NCI-H69 (cell line): ENCODE results near the gene ADAMTSL2.

ENCODE experiments used
- DNase-seq: peaks from one replicate; lab custom pipeline; 2025; lab: John Stamatoyannopoulos, UW

ADAMTSL2 gene

DNA sequence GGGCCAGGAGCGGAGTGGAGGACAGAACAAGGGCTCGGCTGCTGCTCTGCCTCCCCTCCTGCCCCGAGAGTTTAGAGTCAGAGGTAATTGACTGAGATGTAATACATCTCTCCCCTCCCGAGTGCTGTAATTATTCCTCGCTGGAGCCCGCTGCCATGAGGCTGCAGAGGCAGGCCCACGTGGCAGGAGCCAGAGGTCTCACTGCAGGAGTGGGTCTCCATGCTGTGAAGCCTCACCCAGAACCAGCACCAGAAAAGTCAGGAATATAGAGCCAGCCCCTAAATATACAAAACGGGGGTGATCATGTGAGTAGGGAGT lies 72.2 kb downstream of the ADAMTSL2 start:
- DNase-seq, result peak; percentile 71

DNA sequence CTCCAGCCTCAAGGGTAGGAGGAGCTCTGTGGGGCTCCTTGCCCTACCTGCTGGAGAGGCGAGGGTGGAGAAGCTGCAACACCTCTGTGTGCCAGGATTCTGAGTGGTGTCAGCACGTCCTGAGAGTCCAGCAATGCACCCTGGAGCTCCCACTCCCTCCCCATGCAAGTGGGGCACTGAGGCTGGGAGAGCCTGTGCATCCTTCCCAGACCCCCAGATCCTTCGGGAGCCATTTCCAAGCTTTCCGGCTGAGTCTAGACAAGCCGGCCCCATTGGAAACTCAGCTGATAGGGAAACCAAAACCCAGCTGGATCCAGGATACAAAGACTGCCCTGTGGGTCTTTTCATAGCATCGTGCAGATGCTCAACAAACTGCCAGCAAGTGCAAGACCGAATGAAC lies 72.9 kb downstream of the ADAMTSL2 start:
- DNase-seq, result no peak

DNA sequence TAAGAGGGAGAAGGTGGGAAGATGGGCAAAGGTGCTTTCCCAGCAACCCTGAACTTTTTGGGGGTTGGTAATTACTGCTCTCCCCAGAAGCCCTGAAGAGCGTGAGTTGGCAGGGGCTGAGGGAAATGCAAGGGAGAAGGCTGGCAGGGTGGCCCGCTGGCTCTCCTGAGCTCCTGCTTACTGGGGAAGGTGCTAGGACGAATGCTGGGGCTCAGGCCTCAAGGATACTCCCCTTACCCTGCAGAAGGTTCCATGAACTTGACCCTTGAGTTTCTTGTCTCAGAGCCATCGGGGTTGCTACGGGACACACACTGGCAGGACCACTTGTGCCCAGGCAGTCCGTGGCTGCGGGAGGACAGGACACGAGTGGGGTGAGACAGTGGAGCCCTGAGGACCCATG lies 73.5 kb downstream of the ADAMTSL2 start:
- no peak for DNase-seq

DNA sequence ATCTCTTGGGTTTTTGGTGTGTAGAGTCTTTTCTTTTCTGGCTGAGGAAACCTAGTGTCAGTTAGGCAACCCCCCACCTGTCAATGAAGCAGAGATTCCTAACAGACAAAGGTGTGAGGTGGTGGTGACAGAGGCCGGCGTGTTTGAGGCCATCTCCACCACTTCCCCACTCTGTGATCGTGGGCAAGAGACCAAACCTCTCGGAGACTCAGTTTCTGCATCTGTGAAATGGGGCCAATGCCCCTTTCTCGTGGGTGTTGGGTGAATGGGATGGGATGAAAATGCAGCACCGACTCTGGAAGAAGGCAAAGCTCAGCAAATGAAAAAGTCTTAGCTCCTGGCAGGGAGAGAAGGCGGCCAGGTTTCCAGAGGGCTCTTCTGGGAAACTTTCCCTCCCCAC lies 73.9 kb downstream of the ADAMTSL2 start:
- DNase-seq, result no peak

DNA sequence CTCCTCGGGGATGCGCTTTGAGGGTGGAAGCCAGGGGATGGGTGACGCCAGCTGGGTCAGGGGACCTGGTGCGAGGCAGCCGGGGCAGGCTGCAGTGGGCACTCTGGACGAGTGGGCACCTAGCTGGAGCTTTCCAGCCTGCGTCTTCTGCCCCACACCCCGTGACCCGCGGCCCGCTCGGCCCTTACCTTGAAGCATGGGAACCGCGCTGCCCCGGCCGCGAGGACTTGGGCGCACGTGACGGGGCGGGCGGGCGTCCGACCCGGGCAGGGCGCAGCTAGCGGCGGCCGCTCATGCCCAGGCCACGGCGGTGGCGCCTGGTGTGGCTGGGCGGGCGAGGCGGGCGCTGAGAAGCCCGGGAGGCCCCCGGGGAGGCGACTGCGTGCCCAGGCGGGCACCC lies 74.4 kb downstream of the ADAMTSL2 start:
- no peak for DNase-seq

DNA sequence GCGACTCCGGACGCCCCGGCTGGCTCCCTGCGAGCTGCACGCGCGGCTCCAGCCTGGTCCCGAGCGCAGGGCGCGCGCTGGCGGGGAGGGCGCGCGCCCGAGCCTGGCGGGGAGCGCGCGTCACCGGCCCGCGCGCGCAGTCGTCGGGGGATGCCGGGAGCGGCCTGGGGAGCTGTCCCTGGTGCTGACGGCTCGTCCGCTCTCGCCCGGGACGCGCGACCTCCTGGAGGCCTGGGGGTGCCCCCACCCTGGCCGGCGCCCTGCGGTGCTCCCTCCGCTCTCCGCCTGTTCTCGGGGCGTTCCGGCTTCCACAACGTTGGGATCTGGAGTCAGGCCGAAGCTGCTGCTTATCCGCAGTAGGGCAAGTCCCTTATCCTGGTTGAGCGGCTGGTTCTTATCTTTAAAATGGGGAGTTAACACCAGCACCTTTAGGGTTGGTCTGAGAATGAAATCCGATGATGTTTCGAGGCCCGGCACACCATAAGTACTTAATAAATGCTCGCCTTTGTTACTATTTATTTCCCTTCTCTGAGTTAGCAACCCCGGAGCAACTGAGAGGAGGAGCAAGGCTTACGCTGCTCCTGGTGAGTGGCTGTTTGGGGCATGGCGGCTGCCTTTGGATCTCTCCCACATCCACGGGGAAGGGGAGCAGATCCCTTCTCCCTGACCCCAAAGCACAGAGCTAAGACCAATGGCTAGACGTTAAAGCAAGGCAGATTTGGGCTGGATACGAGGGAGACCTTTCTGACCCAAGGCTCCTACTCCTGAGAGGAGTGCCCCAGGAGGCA lies 75.0 kb downstream of the ADAMTSL2 start, which contains the start of gene FAM163B:
TSS of gene FAM163B (minus strand) at position 79 of the 788 bp plus-strand sequence. CDS start 29,166 bp downstream, outside the sequence.
- peak; percentile 60 for DNase-seq

DNA sequence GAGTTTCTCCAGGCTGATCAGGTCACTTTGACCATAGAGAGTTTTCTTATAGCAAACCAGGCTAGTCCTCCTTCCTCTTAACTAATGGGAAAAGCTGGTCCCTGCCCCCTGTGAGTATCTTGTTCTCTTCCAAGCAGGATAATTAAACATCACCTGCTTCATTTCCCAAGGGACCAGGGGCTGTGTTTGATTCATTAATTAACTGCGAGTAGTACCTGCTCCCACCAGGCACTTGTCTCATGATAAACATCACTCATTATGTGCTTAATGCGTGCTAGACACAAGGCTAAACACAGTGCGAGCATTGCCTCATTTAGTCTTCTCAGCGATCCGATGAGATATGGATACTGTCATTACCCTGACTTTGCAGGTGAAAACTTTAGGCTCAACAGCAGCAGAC lies 76.3 kb downstream of the ADAMTSL2 start:
- DNase-seq, result peak; percentile 99

DNA sequence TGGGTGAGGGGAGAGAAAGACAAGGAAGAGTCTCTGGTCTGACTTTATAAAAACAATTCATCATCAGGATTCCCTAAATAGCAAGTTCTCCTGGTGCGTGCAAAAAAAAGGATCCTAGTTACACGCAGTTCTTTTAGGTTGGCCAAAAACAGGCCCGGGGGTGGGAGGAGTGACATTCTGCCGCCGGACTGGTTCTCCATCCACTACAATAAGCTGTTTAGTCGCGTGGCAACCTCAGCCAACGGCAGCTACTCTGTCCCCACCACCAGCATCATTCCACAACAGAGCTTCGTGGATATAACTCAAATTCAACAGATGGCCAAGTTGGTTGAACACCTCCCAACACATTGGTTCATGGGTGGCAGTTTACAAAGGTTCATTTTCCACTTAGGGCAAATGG lies 77.5 kb downstream of the ADAMTSL2 start:
- no peak for DNase-seq

DNA sequence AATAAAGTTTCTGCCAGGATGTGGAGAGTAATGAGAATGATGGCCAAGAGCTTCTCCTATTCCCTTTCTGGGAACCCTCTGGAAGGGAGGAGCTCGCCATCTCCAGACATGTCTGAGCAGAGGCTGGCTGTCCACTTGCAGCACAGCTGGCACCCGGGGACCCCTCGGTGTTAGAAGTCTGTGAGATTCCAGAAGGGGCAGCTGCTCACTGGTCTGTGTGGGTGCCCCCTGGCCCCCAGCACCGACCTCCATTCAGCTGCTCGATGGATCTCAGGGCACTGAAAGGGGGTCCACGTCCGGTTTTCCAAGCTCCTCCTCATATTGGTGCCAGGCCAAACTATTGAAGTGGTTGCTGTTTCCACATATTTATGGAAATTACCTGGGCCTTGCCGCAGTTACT lies 78.3 kb downstream of the ADAMTSL2 start:
- DNase-seq, result no peak

DNA sequence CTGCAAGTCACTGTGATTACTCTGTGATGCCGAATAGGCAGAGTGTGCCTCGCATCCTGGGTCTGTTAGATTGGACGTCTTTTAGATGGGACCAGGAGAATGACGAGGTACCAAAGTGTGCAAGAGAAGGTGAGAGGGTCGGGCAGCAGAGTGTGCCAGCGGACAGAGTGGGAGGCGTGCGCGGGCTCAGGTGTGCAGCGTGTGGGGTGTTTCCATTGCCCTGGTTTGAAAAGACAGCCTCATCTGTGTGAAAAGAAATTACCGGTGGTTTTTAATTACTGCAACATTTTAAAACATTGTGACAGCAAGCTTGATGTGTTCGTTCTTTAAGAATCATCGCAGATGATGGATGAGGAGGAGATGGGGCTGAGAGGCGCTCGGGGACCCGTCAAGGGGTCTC lies 78.9 kb downstream of the ADAMTSL2 start:
- DNase-seq, result no peak

DNA sequence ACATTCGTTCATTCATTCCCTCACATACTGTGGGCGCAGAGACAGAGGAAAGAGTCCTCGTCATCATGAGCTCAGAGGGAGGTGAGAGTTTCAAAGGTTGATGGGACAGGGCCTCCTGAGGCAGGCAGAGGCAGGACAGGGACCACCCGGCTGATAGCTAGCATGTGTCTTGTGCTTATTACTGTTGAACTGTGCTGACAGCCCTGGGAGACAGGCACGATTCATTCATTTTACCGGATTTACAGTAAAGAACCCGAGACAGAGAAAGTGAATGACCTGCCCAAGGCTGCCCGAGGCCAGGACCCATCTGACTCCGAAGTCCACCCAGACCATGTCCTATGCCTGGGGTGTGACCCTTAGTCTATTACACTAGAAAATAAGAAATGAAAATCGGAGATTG lies 79.6 kb downstream of the ADAMTSL2 start:
- DNase-seq, result no peak

DNA sequence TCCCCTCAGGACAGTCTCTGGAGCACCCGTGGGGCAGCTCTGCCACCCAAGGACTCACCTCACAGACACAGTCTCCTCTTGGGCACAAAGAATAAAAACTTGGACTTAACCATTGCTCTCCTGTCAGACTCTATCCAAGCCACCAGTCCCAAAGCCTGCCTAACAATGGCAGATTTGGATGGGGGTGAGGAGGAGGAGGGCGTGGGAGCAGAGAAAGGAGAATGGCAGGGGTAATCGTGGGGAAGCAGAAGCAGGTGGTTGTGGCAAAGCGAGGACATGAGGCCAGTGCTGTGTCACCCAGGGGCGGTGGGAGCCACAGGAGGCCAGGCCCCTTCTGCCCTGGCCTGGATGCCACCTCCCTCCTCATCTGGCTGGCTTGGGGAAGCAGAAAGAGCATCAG lies 80.2 kb downstream of the ADAMTSL2 start:
- DNase-seq, result no peak

DNA sequence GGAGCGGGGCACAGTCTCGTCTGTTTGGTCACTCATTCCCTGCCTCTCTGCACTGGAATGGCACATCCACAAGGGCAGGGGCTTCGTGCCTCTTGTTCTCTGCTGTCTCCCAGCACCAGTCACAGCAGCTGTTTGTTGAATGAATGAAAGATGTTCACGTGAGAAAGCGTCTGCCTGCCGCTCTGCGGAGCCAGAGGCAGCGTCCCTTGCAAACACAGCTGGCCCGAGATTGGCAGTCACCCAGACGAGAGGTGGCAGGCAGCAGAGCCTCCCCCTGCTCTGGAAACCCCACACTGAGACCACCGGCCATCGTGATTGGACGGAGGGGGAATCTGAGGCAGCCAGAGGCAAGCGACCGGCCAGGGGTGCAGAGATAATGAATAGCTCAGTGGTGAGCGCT lies 80.7 kb downstream of the ADAMTSL2 start:
- DNase-seq, result peak; percentile 79

DNA sequence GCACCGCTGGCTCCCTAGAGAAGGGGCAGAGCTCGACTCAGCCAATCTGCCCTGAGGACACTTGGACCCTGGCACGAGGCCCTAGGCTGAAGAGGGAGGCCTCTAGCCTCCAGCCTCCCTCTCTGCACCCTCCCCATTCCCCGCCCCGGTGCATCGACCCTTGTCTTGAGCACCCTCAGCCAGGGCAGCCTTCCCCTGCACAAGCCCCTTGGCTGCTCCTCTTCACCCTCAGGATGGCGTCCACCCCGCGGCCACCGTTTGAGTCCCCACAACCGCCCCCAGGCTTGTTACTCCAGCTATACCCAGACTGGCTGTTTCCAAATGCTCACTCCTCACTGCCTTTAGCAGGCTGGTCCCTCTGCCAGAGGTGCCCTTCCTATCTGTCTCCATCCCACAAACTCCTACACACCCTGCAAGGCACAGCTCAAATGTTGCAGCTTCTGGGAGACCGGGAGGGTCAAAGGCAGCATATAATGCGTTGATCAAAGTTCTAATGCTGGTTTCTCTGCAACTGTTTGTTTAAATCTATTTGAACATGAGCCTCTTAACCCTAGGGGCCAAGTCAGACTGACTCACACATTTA lies 81.2 kb downstream of the ADAMTSL2 start:
- DNase-seq, result no peak

DNA sequence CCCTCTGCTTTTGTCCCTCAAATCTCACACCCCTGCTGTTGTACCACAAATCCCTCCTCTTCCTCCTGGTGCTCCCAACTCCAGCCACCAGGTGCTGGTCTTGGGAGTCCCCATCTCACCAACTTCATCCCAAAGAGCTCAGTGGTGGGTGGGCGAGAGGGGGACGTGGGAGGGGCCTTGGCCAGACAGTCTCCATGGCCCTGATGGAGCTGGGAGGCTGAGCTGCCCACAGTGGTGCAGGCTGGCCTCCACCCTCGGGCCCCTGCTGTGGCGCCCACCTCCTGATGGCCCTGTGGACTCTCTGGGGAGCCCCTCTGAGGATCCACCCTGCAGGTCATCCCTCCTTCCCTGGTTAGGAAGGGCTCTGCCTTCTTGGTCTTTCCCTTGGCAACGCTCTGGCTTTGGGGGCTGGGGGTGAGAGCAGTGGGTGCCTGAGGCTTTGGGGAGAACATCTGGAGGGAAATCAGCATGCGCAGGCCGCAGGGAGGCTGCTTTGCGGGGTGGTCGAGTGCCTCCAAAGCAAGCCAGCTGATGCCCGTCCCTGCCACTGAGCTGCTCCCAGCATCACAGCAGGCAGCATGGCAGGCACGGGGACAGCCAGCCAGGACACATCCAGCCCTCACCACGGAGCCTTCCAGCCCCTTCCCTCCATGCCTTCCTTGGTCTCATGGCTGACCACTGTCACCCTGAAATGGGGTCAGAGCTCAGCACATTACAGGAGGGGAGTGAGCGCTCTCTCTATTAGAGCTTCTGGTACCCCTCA lies 82.3 kb downstream of the ADAMTSL2 start:
- no peak for DNase-seq

DNA sequence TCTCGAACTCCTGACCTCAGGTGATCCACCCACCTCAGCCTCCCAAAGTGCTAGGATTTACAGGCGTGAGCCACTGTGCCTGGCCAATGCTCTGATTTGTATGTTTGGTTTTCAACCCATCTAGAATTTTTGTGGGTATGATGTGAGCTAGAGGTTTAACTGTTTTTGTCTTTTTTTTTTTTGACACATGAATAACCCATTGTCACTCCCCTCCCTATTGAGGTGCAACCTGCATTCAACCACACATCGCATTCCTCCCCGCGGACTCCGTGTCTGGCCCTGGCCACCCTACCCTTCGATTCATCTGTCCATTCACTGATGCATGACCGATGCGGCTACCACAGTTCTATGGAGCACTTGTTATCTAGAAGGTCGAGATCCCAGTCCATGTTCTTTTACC lies 84.2 kb downstream of the ADAMTSL2 start:
- DNase-seq, result no peak

DNA sequence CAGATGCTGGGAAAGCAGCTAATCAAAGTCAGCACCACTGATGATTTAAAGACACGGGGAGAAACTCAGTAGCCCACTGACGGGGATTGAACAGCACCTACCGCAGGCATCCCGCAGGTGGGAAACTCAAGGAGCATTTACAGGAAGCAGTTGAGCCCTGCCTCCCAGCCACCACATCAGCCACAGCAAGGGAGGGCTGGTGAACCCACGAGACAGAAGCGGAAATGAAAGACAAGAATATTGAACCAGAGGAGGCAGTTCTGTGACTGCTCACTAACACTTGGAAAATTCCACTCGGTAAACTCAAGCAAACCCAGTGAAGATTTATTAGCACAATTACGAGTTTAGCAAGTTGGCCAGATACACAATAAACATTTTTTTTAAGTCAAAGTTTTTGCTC lies 85.3 kb downstream of the ADAMTSL2 start:
- no peak for DNase-seq

DNA sequence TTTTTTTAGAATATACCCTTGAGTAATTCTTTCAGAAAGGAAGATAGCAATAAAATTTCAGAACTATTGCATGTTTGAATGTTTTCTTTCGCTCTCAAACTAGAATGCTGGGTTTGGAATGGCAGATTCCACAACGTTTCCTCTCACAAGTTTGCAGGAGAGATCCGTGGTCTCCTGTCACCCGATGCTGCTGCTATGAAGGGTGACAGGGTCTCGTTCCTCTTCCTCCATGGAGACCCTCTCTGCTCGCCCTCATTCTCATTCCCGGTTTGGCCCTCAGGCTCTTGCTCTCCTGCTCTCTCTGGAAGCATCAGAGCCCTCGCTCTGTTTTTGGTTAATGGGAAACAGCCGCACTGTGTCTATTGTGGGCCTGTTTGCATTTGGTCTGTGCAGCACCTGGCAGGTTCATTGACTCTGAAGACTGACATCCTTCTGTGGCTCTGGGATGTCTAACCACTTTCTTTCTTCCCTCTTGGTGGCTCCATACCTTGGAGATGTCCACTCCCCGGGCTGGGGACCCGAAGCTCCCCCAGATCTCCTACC lies 87.3 kb downstream of the ADAMTSL2 start:
- peak; percentile 35 for DNase-seq

DNA sequence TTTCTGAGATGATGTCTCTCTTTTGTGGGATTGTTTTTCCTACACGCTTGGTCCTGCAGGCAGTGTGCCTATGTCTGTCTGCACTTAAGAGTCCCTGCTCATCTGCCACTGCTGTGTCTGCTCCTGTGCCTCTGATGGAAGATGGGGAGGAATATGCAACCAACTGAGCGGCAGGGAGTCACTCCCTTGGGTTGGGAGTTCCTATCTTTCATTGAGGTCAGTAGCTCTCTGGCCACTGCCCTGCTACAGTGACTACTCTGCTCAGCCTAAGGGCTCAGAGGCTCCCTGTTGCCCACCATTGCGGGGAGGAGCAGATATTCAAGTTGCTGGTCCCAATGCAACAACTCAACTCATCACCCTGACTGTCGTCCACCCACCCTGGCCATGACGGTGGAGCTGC lies 88.1 kb downstream of the ADAMTSL2 start:
- DNase-seq, result no peak
